NCI-H82 treated with DMSO at 0.1 percent for 48 hours (cell line): ENCODE results near the gene C19orf81.

ENCODE experiments used
- DNase-seq: peaks from one replicate; lab custom pipeline; 2025; ENCODE audit not compliant: unreplicated experiment; lab: John Stamatoyannopoulos, UW

Gene C19orf81

DNA sequence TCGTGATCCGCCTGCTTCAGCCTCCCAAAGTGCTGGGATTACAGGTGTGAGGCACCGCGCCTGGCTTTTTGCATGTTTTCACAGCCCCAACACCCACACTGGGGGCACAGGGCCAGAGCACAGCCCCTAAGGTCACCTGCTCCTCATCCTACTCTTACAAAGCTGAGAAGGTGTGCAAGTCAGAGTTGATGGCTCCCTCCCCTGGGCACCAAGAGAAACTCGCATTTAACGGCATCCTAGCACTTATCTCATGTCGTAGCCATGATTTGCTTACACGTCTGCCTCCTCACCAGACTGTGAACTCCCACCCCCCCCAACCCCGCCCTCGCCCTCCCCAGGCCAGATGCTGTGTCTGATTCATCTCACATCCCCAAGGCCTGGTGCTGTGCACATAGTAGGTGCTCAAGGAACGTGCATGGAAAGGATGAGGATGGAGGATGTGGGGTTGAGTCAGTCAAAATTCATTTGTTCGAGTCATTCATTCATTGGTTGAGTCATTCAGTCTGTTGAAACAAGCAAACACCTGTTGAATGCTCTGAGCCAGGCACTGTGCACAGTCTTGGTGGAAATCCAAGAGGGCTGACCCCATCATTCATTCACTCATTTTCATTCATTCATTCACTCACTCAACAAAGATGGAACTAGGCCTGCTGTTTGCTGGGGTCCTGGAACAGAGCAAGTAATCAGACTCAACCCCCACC, 59.1 kb downstream of the C19orf81 start:
- DNase-seq: no peak
